H1 (cell line): ENCODE measurements around the gene CD99. TPM values are rescaled to one million over a fixed set of nuclear protein-coding genes. Genes with fewer than 3 reads are reported as not detected.

ENCODE experiments used
- CTCF ChIA-PET: fragments of 300-600 bp; sonication (Branson Sonifier 250); formaldehyde crosslinking; loops from one replicate; lab custom pipeline; 2021; ENCODE audit not compliant: partially characterized antibody; lab: Charles Lee
- POLR2A ChIA-PET: fragments of 300-600 bp; sonication (Branson Sonifier 250); formaldehyde crosslinking; loops from one replicate; lab custom pipeline; 2021; ENCODE audit warnings: inconsistent platforms; ENCODE audit not compliant: partially characterized antibody; lab: Charles Lee
- DNase-seq, 2 experiments: peaks; one replicate each; pipeline versions ENCODE4 v3.0.0 to v3.0.0-alpha.2; 2010 to 2022; ENCODE audit warnings: low spot score in 2 of 2, low read depth in 1 of 2, mixed read lengths in 1 of 2
- FAIRE-seq: peaks from 2 replicates; lab custom pipeline; 2011; peaks lifted over from hg19 to GRCh38; lab: Jason Lieb, UNC
- H2AFZ ChIP-seq: 2 replicates; pipeline ENCODE4 v1.8.1; 2012; ENCODE audit warnings: low read length, inconsistent platforms
- H2AK5ac ChIP-seq: 2 replicates; pipeline ENCODE4 v1.6.1; 2013; ENCODE audit warnings: low read depth, low read length
- H2BK120ac ChIP-seq: replicated peaks from 2 replicates; pipeline ENCODE3; 2013; ENCODE audit warnings: low read depth, low read length, inconsistent platforms
- H2BK12ac ChIP-seq: 2 replicates; pipeline ENCODE4 v1.6.1; 2013; ENCODE audit warnings: low read depth, low read length
- H2BK15ac ChIP-seq: 2 replicates; pipeline ENCODE4 v1.6.1; 2013; ENCODE audit warnings: low read length
- H2BK20ac ChIP-seq: 2 replicates; pipeline ENCODE4 v1.6.1; 2013; ENCODE audit warnings: low read length
- H2BK5ac ChIP-seq: 2 replicates; pipeline ENCODE4 v1.6.1; 2013; ENCODE audit warnings: low read depth, low read length
- H3K14ac ChIP-seq: 2 replicates; pipeline ENCODE4 v1.6.1; 2013; ENCODE audit warnings: inconsistent platforms; ENCODE audit not compliant: insufficient read length
- H3K18ac ChIP-seq: 2 replicates; pipeline ENCODE4 v1.6.1; 2013; ENCODE audit warnings: low read length; ENCODE audit errors: extremely low read depth
- H3K23ac ChIP-seq: 2 replicates; pipeline ENCODE4 v1.6.1; 2013; ENCODE audit warnings: inconsistent platforms; ENCODE audit not compliant: insufficient read length
- H3K23me2 ChIP-seq: 2 replicates; pipeline ENCODE4 v1.6.1; 2013; ENCODE audit warnings: low read depth, low read length
- H3K27ac ChIP-seq: 2 replicates; pipeline ENCODE4 v1.6.1; 2011; ENCODE audit warnings: low read depth, low read length, inconsistent platforms
- H3K27me3 ChIP-seq, 4 experiments: replicated peaks in 1 of 4; 1 replicate in 1 of 4; 2 replicates in 3 of 4; pipeline versions ENCODE4 v1.6.1 to v1.8.1; 2011 to 2013; ENCODE audit warnings: low read length in 3 of 4, mild to moderate bottlenecking in 3 of 4, inconsistent platforms in 2 of 4, mixed read lengths in 2 of 4, moderate library complexity in 1 of 4; ENCODE audit not compliant: control insufficient read depth in 3 of 4, insufficient read depth in 3 of 4; ENCODE audit errors: extremely low read depth in 1 of 4
- H3K36me3 ChIP-seq, 4 experiments: 2 replicates each; pipeline versions ENCODE4 v1.6.1 to v1.8.1; 2011 to 2013; ENCODE audit warnings: mild to moderate bottlenecking in 4 of 4, low read length in 3 of 4, moderate library complexity in 2 of 4, control low read depth in 1 of 4, inconsistent platforms in 1 of 4; ENCODE audit not compliant: insufficient read depth in 4 of 4, control insufficient read depth in 2 of 4
- H3K4ac ChIP-seq: replicated peaks from 2 replicates; pipeline ENCODE3; 2013; ENCODE audit warnings: low read length, low read depth, mixed read lengths, inconsistent platforms; ENCODE audit not compliant: insufficient read length
- H3K4me1 ChIP-seq, 4 experiments: replicated peaks in 1 of 4; 1 replicate in 1 of 4; 2 replicates in 3 of 4; pipeline versions ENCODE4 v1.6.1 to v1.8.1; 2011 to 2013; ENCODE audit warnings: low read length in 3 of 4, inconsistent platforms in 2 of 4, mixed read lengths in 1 of 4; ENCODE audit not compliant: insufficient read depth in 4 of 4, control insufficient read depth in 3 of 4
- H3K4me2 ChIP-seq, 2 experiments: 2 replicates each; pipeline versions ENCODE4 v1.6.1 to v1.8.1; 2011 to 2013; ENCODE audit warnings: low read depth in 2 of 2, low read length in 2 of 2, control low read depth in 1 of 2, inconsistent platforms in 1 of 2, mild to moderate bottlenecking in 1 of 2; ENCODE audit not compliant: insufficient read depth in 1 of 2
- H3K4me3 ChIP-seq, 4 experiments: fragments of 200-600, 300-600 bp in 1 of 4; sonication (generic), shearing (Covaris generic), sonication (Bioruptor Twin) in 1 of 4; 2 replicates each; pipeline versions ENCODE4 v1.5.1 to v1.8.1; 2011 to 2016; ENCODE audit warnings: low read length in 4 of 4, low read depth in 3 of 4, control low read depth in 2 of 4, inconsistent platforms in 2 of 4, mild to moderate bottlenecking in 2 of 4, mixed read lengths in 1 of 4, moderate library complexity in 1 of 4; ENCODE audit not compliant: insufficient read depth in 2 of 4; ENCODE audit errors: extremely low read depth in 1 of 4
- H3K56ac ChIP-seq: replicated peaks from 2 replicates; pipeline ENCODE3; 2013; ENCODE audit warnings: low read depth, mild to moderate bottlenecking, mixed read lengths, low read length, inconsistent platforms; ENCODE audit not compliant: insufficient read length
- H3K79me1 ChIP-seq: 2 replicates; pipeline ENCODE4 v1.6.1; 2013; ENCODE audit warnings: low read depth, low read length, control low read depth
- H3K79me2 ChIP-seq, 2 experiments: 2 replicates each; pipeline versions ENCODE4 v1.6.1 to v1.8.1; 2012 to 2013; ENCODE audit warnings: low read length in 2 of 2, mild to moderate bottlenecking in 2 of 2, inconsistent platforms in 1 of 2; ENCODE audit not compliant: insufficient read depth in 2 of 2, control insufficient read depth in 1 of 2
- H3K9ac ChIP-seq, 4 experiments: replicated peaks in 1 of 4; 1 replicate in 1 of 4; 2 replicates in 3 of 4; pipeline versions ENCODE4 v1.6.1 to v1.8.1; 2011 to 2013; ENCODE audit warnings: low read depth in 3 of 4, low read length in 3 of 4, control low read depth in 2 of 4, mild to moderate bottlenecking in 2 of 4, moderate library complexity in 2 of 4, inconsistent platforms in 1 of 4; ENCODE audit errors: extremely low read depth in 1 of 4
- H3K9me3 ChIP-seq, 2 experiments: 2 replicates each; pipeline versions ENCODE4 v1.6.1 to v1.8.1; 2012 to 2013; ENCODE audit warnings: mild to moderate bottlenecking in 2 of 2, moderate library complexity in 2 of 2, control low read depth in 1 of 2, inconsistent platforms in 1 of 2, low read depth in 1 of 2, low read length in 1 of 2, mixed read lengths in 1 of 2; ENCODE audit not compliant: insufficient read depth in 2 of 2
- H4K20me1 ChIP-seq, 2 experiments: replicated peaks in 1 of 2; 2 replicates each; pipeline versions ENCODE3 to v1.8.1; 2011 to 2013; ENCODE audit warnings: inconsistent platforms in 2 of 2, low read length in 2 of 2, mild to moderate bottlenecking in 1 of 2; ENCODE audit not compliant: insufficient read depth in 2 of 2, control insufficient read depth in 1 of 2
- H4K5ac ChIP-seq: 2 replicates; pipeline ENCODE4 v1.6.1; 2013; ENCODE audit warnings: low read length, low read depth, mixed read lengths, inconsistent platforms; ENCODE audit not compliant: insufficient read length
- H4K8ac ChIP-seq: 2 replicates; pipeline ENCODE4 v1.8.0; 2013; ENCODE audit warnings: mild to moderate bottlenecking, moderate library complexity, low read length, inconsistent platforms; ENCODE audit not compliant: insufficient read depth; ENCODE audit errors: extremely low read depth
- H4K91ac ChIP-seq: replicated peaks from 2 replicates; pipeline ENCODE3; 2013; ENCODE audit warnings: low read length, mixed read lengths, inconsistent platforms; ENCODE audit not compliant: insufficient read length
- BCL11A ChIP-seq, 2 experiments: IDR thresholded peaks; one replicate each; pipeline ENCODE4 v1.6.1; 2011; ENCODE audit warnings: low read depth in 2 of 2, low read length in 2 of 2, mild to moderate bottlenecking in 2 of 2
- KDM4A ChIP-seq: IDR thresholded peaks from one replicate; pipeline ENCODE4 v1.7.1; 2012; ENCODE audit warnings: low read depth, mild to moderate bottlenecking, moderate library complexity, low read length, inconsistent platforms; ENCODE audit not compliant: severe bottlenecking
- RBBP5 ChIP-seq: IDR thresholded peaks from 2 replicates; pipeline ENCODE4 v1.7.1; 2012; ENCODE audit warnings: low read depth, mild to moderate bottlenecking, inconsistent platforms, low read length, moderate library complexity, borderline replicate concordance
- RNF2 ChIP-seq: fragments of 200-900, 300-1000 bp; sonication (generic); IDR thresholded peaks from 2 replicates; pipeline ENCODE4 v1.7.1; 2016; ENCODE audit warnings: borderline replicate concordance, low read depth, mild to moderate bottlenecking, antibody characterized with exemption, low read length; ENCODE audit not compliant: poor library complexity, severe bottlenecking; ENCODE audit errors: missing control alignments
- SUZ12 ChIP-seq: fragments of 200-600 bp; sonication (generic); IDR thresholded peaks from 2 replicates; pipeline ENCODE4 v1.6.1; 2012; ENCODE audit warnings: mild to moderate bottlenecking, inconsistent platforms, low read length, moderate library complexity, mixed read lengths
- TAF1 ChIP-seq: IDR thresholded peaks from 2 replicates; pipeline ENCODE4 v1.6.1; 2011; ENCODE audit warnings: mild to moderate bottlenecking, low read depth, low read length
- YY1 ChIP-seq: IDR thresholded peaks from 2 replicates; pipeline ENCODE4 v1.6.1; 2011; ENCODE audit warnings: low read depth, mild to moderate bottlenecking, low read length
- WGBS, 2 experiments: shearing (Covaris generic) in 1 of 2; methylation state at CpG; one replicate each; pipeline versions ENCODE4 v1.1.6 to v1.1.7; 2013 to 2015; ENCODE audit warnings: low lambda C conversion rate in 2 of 2, mixed read lengths in 2 of 2, inconsistent platforms in 1 of 2, low coverage in 1 of 2, missing lambda C conversion rate in 1 of 2; ENCODE audit not compliant: insufficient replicate concordance in 2 of 2, insufficient coverage in 1 of 2, insufficient read length in 1 of 2; ENCODE audit errors: extremely low coverage in 1 of 2, missing lambda C conversion rate in 1 of 2; 5-methylcytosine and 5-hydroxymethylcytosine counted together
- polyA plus RNA-seq, 7 experiments: library from polyadenylated mRNA; depleted of rRNA in 3 of 7; stranded (reverse) in 5 of 7; unstranded in 2 of 7; fragments of >200 nt in 5 of 7; fragments of 200-250 nt in 2 of 7; gene quantifications; 1 replicate in 5 of 7; 2 replicates in 1 of 7; 4 replicates in 1 of 7; pipeline versions ENCODE4 v1.2.1 to v1.2.3, GENCODE V29; 2011 to 2013; ENCODE audit warnings: missing spikeins in 2 of 7, mixed read lengths in 2 of 7
- total RNA-seq: library from RNA; stranded (reverse); fragmentation: NEBNext Ultra II Directional; extraction: Animal tissue kit (Norgen Biotek cat#: 25700); gene quantifications from 2 replicates; pipeline ENCODE4 v1.2.1, GENCODE V29; 2021
- TF ChIP-seq, protein P1 (sequence below): IDR thresholded peaks from 2 replicates; pipeline ENCODE4 v1.6.1; 2012; ENCODE audit warnings: low read length, inconsistent platforms

Gene CD99
- total and polyA plus RNA-seq, 2 of the 8 experiments (the other 6 are each of a cell fraction or from before 2014, with no cell fraction given), result 30.1 to 47.8 TPM

DNA sequence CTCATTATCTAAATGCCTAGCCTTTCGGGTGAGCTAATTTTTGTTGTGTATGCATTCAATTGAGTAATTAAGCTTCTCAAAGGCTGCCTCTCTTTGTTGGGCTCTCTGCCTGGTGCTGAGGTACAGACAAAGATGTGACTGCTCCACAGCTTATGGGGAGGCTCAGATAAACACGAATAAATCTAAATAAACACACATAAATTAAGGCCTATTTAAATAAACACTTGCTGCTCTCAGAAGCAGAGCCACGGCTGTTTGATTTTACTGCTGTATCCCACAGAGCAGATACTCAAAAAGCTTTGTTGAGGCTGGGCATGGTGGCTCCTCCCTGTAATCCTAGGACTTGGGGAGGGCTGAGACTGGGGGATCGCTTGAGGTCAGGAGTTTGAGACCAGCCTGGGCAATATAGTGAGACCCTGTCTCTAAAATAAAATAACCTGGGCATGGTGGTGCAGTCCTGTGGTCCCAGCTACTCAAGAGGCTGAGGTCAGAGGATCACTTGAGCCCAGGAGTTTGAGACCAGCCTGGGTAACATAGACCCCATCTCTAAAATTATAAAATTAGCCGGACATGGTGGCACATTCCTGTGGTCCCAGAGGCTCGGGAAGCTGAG lies 8.4 kb upstream of the CD99 start:
- H4K91ac ChIP-seq, result no peak overlapping the region
- H3K9me3 ChIP-seq, result no peaks in the 10 kb centered on the region
- peaks cover 0 to 1% of the 10 kb centered on the region in 2 experiments for H4K20me1 ChIP-seq
- H3K4me3 ChIP-seq, result no peak overlapping the region
- peaks cover 0 to 2% (median 0%) of the 10 kb centered on the region in 4 experiments; a peak in 1 of 7 replicates for H3K4me1 ChIP-seq
- no peak overlapping the region for H2BK120ac ChIP-seq
- H3K27me3 ChIP-seq, result no peaks in the 10 kb centered on the region
- no peak overlapping the region for H3K23ac ChIP-seq
- H2BK20ac ChIP-seq, result no peak overlapping the region
- no peak overlapping the region for H3K9ac ChIP-seq
- H2AK5ac ChIP-seq, result no peak overlapping the region
- H2AFZ ChIP-seq, result no peak overlapping the region
- H3K56ac ChIP-seq, result no peak overlapping the region
- H2BK12ac ChIP-seq, result no peak overlapping the region
- H3K4me2 ChIP-seq, result no peak overlapping the region
- no peak overlapping the region for H3K27ac ChIP-seq
- H3K18ac ChIP-seq, result no peak overlapping the region
- H4K5ac ChIP-seq, result no peak overlapping the region
- H4K8ac ChIP-seq, result no peak overlapping the region
- peaks cover 8% of the 10 kb centered on the region; the same call in 1 of the 2 replicates for H3K23me2 ChIP-seq
- ChIA-PET POLR2A (no interaction called here), CTCF (no interaction called here)
- DNase-seq (no peak), FAIRE-seq (no peak)
- no peak for TF ChIP-seq YY1
- TF ChIP-seq SUZ12, result no peak
- TF ChIP-seq TAF1, result no peak
- no peak for TF ChIP-seq RBBP5
- TF ChIP-seq KDM4A, result no peak
- TF ChIP-seq RNF2, result no peak
- TF ChIP-seq, protein P1, sequence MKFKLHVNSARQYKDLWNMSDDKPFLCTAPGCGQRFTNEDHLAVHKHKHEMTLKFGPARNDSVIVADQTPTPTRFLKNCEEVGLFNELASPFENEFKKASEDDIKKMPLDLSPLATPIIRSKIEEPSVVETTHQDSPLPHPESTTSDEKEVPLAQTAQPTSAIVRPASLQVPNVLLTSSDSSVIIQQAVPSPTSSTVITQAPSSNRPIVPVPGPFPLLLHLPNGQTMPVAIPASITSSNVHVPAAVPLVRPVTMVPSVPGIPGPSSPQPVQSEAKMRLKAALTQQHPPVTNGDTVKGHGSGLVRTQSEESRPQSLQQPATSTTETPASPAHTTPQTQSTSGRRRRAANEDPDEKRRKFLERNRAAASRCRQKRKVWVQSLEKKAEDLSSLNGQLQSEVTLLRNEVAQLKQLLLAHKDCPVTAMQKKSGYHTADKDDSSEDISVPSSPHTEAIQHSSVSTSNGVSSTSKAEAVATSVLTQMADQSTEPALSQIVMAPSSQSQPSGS, result no peak
- TF ChIP-seq BCL11A (IDR thresholded peaks at IDR 0.05; ENCODE audit: low read depth in 2 of 2, low read length in 2 of 2), result no peak
- H3K79me1 ChIP-seq, result no peaks in the 10 kb centered on the region
- 81% methylated on average over 6 of the region's 6 CpGs; no CpG with 5 or more reads in 1 of the 2 experiments for WGBS, 2 experiments
- no peaks in the 10 kb centered on the region for H3K36me3 ChIP-seq
- H3K79me2 ChIP-seq, result no peaks in the 10 kb centered on the region
- 0 out of 2 replicates have a peak overlapping the region, but pooled peaks have one; percentile 53 for H2BK15ac ChIP-seq
- H2BK5ac ChIP-seq, result no peak overlapping the region
- H3K14ac ChIP-seq, result no peak overlapping the region
- no peak overlapping the region for H3K4ac ChIP-seq
